ENCODE measurements around the gene CCL5. TPM values are rescaled to one million over a fixed set of nuclear protein-coding genes. Genes with fewer than 3 reads are reported as not detected.

CCL5 gene
- polyA plus RNA-seq, 5 donors = 2.7 to 4.4 (median 4.0) TPM

Other genes starting within 250 kb of the CCL5 start
- 1 to 10 TPM; 2.2 to 3.8 (median 3.0) TPM for gene RASL10B, start 148.7 kb downstream of the CCL5 start, polyA plus RNA-seq (ENCODE audit: insufficient read depth in 1 of 5, insufficient read length in 5 of 5, low replicate concordance in 1 of 5)
- 1 to 10 TPM in 3 of 5 donors, under 1 TPM in 2; 0.17 to 2.4 (median 1.1) TPM for gene GAS2L2, start 127.1 kb downstream of the CCL5 start, polyA plus RNA-seq (ENCODE audit: insufficient read depth in 1 of 5, insufficient read length in 5 of 5, low replicate concordance in 1 of 5)
- gene C17orf50, start 119.5 kb downstream of the CCL5 start, polyA plus RNA-seq (ENCODE audit: insufficient read depth in 1 of 5, insufficient read length in 5 of 5, low replicate concordance in 1 of 5) = under 1 TPM in 3 of 5 donors, not detected in 2; 0.14 to 0.23 (median 0.21) TPM
- gene MMP28, start 84.7 kb downstream of the CCL5 start, polyA plus RNA-seq (ENCODE audit: insufficient read depth in 1 of 5, insufficient read length in 5 of 5, low replicate concordance in 1 of 5) = 10 to 100 TPM in 1 of 5 donors, 1 to 10 TPM in 4; 7.6 to 10.5 (median 8.8) TPM
- 100 to 1,000 TPM; 200 to 261 (median 239) TPM for gene TAF15, start 70.9 kb downstream of the CCL5 start, polyA plus RNA-seq (ENCODE audit: insufficient read depth in 1 of 5, insufficient read length in 5 of 5, low replicate concordance in 1 of 5)
- under 1 TPM; 0.08 to 0.28 (median 0.16) TPM for gene HEATR9, start 11.5 kb downstream of the CCL5 start, polyA plus RNA-seq (ENCODE audit: insufficient read depth in 1 of 5, insufficient read length in 5 of 5, low replicate concordance in 1 of 5)
- 1 to 10 TPM; 2.0 to 3.6 (median 2.5) TPM for gene RDM1, start 50.4 kb upstream of the CCL5 start, polyA plus RNA-seq (ENCODE audit: insufficient read depth in 1 of 5, insufficient read length in 5 of 5, low replicate concordance in 1 of 5)
- not detected for gene LYZL6, start 63.4 kb upstream of the CCL5 start, polyA plus RNA-seq (ENCODE audit: insufficient read depth in 1 of 5, insufficient read length in 5 of 5, low replicate concordance in 1 of 5)
- 1 to 10 TPM in 1 of 5 donors, under 1 TPM in 4; 0.49 to 1.0 (median 0.84) TPM for gene CCL16, start 101.1 kb upstream of the CCL5 start, polyA plus RNA-seq (ENCODE audit: insufficient read depth in 1 of 5, insufficient read length in 5 of 5, low replicate concordance in 1 of 5)
- 100 to 1,000 TPM in 2 of 5 donors, 10 to 100 TPM in 3; 70.5 to 119 (median 83.9) TPM for gene CCL14, start 106.4 kb upstream of the CCL5 start, polyA plus RNA-seq (ENCODE audit: insufficient read depth in 1 of 5, insufficient read length in 5 of 5, low replicate concordance in 1 of 5)
- under 1 TPM; 0.11 to 0.41 (median 0.25) TPM for gene CCL15, start 121.2 kb upstream of the CCL5 start, polyA plus RNA-seq (ENCODE audit: insufficient read depth in 1 of 5, insufficient read length in 5 of 5, low replicate concordance in 1 of 5)
- gene CCL23, start 137.6 kb upstream of the CCL5 start, polyA plus RNA-seq (ENCODE audit: insufficient read depth in 1 of 5, insufficient read length in 5 of 5, low replicate concordance in 1 of 5) = under 1 TPM in 3 of 5 donors, not detected in 2; 0.48 to 0.65 (median 0.65) TPM
- under 1 TPM in 2 of 5 donors, not detected in 3; 0.22 to 0.25 TPM for gene CCL18, start 183.9 kb upstream of the CCL5 start, polyA plus RNA-seq (ENCODE audit: insufficient read depth in 1 of 5, insufficient read length in 5 of 5, low replicate concordance in 1 of 5)
- gene CCL3, start 209.8 kb upstream of the CCL5 start, polyA plus RNA-seq (ENCODE audit: insufficient read depth in 1 of 5, insufficient read length in 5 of 5, low replicate concordance in 1 of 5) = 10 to 100 TPM in 2 of 5 donors, 1 to 10 TPM in 3; 2.4 to 12.1 (median 7.9) TPM
- gene CCL4, start 223.5 kb upstream of the CCL5 start, polyA plus RNA-seq (ENCODE audit: insufficient read depth in 1 of 5, insufficient read length in 5 of 5, low replicate concordance in 1 of 5) = 1 to 10 TPM; 1.5 to 9.7 (median 6.0) TPM